ENCODE data around the gene OSBPL3. TPM values are rescaled to one million over a fixed set of nuclear protein-coding genes. Genes with fewer than 3 reads are reported as not detected.
"Not testable (repeated sequence)": the region's sequence is repeated elsewhere in the genome, so short reads cannot be mapped to it uniquely, and the experiment has no call there.

Gene OSBPL3
- total RNA-seq, 1 experiment from 2014 or later = 9.2 TPM

DNA sequence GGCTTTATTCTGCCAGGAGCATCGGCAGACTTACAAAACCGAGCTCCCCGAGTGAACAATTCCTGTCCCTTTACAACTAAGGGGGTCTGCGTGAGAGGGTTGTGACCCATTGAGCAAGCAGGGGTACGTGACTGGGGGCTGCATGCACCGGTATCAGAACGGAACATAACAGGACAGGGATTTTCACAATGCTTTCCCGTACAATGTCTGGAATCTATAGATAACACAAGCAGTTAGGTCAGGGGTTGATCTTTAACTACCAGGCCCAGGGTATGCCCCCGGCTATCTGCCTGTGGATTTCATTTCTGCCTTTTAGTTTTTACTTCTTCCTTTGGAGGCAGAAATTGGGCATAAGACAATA lies 184.6 kb downstream of the OSBPL3 start:
- Histone ChIP-seq H3K27ac (ENCODE audit: low read length) (no peak overlapping the region), H3K27me3 (ENCODE audit: control insufficient read depth, insufficient read depth, low read length) (no peaks in the 10 kb centered on the region), H3K4me3 (ENCODE audit: low read depth in 2 of 2, low read length in 2 of 2) (no peak overlapping the region), H3K4me1 (ENCODE audit: control insufficient read depth, insufficient read depth, low read length) (no peaks in the 10 kb centered on the region), H3K36me3 (ENCODE audit: control insufficient read depth, insufficient read depth, low read length) (no peaks in the 10 kb centered on the region), H3K9me3 (ENCODE audit: control insufficient read depth, insufficient read depth, low read depth, low read length) (no peaks in the 10 kb centered on the region)
- intact Hi-C loops (cut with micrococcal nuclease; ENCODE audit: unreplicated experiment) (no loop called here), in situ Hi-C loops (cut with HindIII; ENCODE audit: low pct_unique_long_range_greater_than_20kb, low sequenced_read_pairs) (no loop called here)
- no peak for DNase-seq (ENCODE audit: low read depth, low spot score)
- CTCF ChIA-PET = interaction anchor here (0.6 kb wide), 1 partner anchor 274 kb away, joined by 3 read pairs; no protein-coding TSS in a partner anchor
- BruUV-seq (replicated peaks) = no TSS peak
- ATAC-seq = no peak
- POLR2A ChIA-PET = no interaction called here
- TF ChIP-seq TCF7L2 (IDR thresholded peaks at IDR 0.05; ENCODE audit: low read depth, low read length) (no peak), REST (IDR thresholded peaks at IDR 0.05; ENCODE audit: insufficient read depth in 1 of 2, low read depth in 2 of 2, low read length in 1 of 2) (no peak), SIN3A (IDR thresholded peaks at IDR 0.05; ENCODE audit: borderline replicate concordance, insufficient read depth, low read depth, low read length) (no peak)
- TF ChIP-seq, protein P1, sequence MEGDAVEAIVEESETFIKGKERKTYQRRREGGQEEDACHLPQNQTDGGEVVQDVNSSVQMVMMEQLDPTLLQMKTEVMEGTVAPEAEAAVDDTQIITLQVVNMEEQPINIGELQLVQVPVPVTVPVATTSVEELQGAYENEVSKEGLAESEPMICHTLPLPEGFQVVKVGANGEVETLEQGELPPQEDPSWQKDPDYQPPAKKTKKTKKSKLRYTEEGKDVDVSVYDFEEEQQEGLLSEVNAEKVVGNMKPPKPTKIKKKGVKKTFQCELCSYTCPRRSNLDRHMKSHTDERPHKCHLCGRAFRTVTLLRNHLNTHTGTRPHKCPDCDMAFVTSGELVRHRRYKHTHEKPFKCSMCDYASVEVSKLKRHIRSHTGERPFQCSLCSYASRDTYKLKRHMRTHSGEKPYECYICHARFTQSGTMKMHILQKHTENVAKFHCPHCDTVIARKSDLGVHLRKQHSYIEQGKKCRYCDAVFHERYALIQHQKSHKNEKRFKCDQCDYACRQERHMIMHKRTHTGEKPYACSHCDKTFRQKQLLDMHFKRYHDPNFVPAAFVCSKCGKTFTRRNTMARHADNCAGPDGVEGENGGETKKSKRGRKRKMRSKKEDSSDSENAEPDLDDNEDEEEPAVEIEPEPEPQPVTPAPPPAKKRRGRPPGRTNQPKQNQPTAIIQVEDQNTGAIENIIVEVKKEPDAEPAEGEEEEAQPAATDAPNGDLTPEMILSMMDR (IDR thresholded peaks at IDR 0.05) = no peak

DNA sequence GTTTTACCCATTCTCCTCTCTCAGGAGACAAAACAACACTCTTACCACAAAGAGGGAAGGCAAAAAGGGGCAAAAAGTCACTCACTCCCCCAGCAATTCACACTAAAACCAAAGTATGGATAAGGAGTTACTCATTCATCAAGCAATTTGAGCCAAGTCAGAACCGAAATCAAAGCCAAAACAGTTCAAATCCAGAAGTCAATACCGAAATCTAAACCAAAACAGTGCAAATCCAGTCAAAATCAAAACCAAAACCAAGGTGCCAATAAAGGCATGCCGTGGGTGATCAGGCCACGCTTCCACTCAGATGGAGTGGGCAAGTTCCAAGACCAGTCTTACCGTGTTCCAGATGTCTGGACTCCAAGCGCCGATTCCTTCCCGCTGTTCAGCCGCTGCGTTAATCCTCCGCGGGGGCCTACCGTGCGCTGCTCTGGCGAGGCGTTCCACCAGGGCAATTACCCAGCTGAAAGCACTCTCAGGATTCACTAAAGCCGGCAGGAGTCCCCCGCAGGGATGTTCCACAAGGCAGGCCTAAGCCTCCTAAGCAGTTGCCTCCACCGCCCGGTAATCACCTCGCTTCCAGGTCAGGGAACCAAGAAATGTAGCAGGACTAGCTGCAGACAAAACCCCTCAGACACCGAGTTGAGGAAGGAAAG lies 185.1 kb downstream of the OSBPL3 start:
- H3K4me1 ChIP-seq (ENCODE audit: control insufficient read depth, insufficient read depth, low read length); H3K4me3 ChIP-seq (ENCODE audit: low read depth in 2 of 2, low read length in 2 of 2); POLR2A ChIA-PET; in situ Hi-C loops (cut with HindIII; ENCODE audit: low pct_unique_long_range_greater_than_20kb, low sequenced_read_pairs); DNase-seq (ENCODE audit: low read depth, low spot score); ATAC-seq; H3K27me3 ChIP-seq (ENCODE audit: control insufficient read depth, insufficient read depth, low read length); intact Hi-C loops (cut with micrococcal nuclease; ENCODE audit: unreplicated experiment); H3K9me3 ChIP-seq (ENCODE audit: control insufficient read depth, insufficient read depth, low read depth, low read length); BruUV-seq (replicated peaks); H3K36me3 ChIP-seq (ENCODE audit: control insufficient read depth, insufficient read depth, low read length); H3K27ac ChIP-seq (ENCODE audit: low read length): not testable (repeated sequence)
- CTCF ChIA-PET = interaction anchor here (0.6 kb wide), 1 partner anchor 275 kb away, joined by 3 read pairs; no protein-coding TSS in a partner anchor

DNA sequence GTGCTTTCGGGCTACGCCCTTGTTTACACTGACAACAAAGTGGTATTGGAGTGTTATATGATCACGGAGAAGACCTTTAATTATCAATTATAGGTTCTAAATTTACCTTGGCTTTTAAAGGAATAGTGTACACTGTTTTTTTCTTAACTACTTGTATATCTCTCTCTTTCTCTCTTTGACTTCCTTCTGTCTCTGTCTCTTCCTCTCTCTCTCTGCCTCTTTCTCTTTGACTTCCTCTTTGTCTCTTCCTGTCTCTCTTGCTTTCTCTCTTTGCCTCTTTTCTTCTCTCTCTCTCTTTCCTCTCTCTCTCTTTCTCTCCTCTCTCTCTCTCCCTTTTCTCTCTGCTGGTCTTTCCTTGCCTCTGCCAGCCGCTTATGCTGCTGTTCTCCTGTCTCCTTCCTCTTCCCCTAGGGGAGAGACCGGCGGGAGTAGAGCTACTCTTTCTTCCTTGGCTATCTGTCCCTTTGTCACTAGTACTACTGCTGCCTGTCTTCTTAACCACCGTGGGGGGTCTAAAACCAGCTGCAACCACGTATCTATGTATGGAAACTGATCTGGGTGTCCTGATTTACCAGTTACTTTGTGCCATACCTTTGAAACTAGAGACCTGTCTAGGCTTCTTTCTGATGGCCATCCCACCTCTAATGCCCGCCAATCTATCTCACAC lies 185.9 kb downstream of the OSBPL3 start:
- no peak for ATAC-seq
- no peak for DNase-seq (ENCODE audit: low read depth, low spot score)
- in situ Hi-C loops (cut with HindIII; ENCODE audit: low pct_unique_long_range_greater_than_20kb, low sequenced_read_pairs) = no loop called here
- BruUV-seq (replicated peaks) = no TSS peak
- H3K36me3 ChIP-seq (ENCODE audit: control insufficient read depth, insufficient read depth, low read length) = no peaks in the 10 kb centered on the region
- CTCF ChIA-PET = no interaction called here
- no peak overlapping the region for H3K4me3 ChIP-seq (ENCODE audit: low read depth in 2 of 2, low read length in 2 of 2)
- TF ChIP-seq, protein P1 (IDR thresholded peaks at IDR 0.05) = no peak
- TF ChIP-seq SIN3A (IDR thresholded peaks at IDR 0.05; ENCODE audit: borderline replicate concordance, insufficient read depth, low read depth, low read length) = no peak
- no peak for TF ChIP-seq POLR2AphosphoS5 (IDR thresholded peaks at IDR 0.05; ENCODE audit: low read depth, low read length)
- TF ChIP-seq TCF7L2 (IDR thresholded peaks at IDR 0.05; ENCODE audit: low read depth, low read length) = no peak
- TF ChIP-seq REST (IDR thresholded peaks at IDR 0.05; ENCODE audit: insufficient read depth in 1 of 2, low read depth in 2 of 2, low read length in 1 of 2) = no peak
- no peaks in the 10 kb centered on the region for H3K9me3 ChIP-seq (ENCODE audit: control insufficient read depth, insufficient read depth, low read depth, low read length)
- intact Hi-C loops (cut with micrococcal nuclease; ENCODE audit: unreplicated experiment) = no loop called here
- H3K27ac ChIP-seq (ENCODE audit: low read length) = no peak overlapping the region
- POLR2A ChIA-PET = no interaction called here
- no peaks in the 10 kb centered on the region for H3K4me1 ChIP-seq (ENCODE audit: control insufficient read depth, insufficient read depth, low read length)
- no peaks in the 10 kb centered on the region for H3K27me3 ChIP-seq (ENCODE audit: control insufficient read depth, insufficient read depth, low read length)

All from Panc1 (cell line).